DMS53 treated with DMSO at 0.1 percent for 48 hours (cell line): Measurements from ENCODE around the gene OXTR.

Experiments
- DNase-seq: peaks from one replicate; lab custom pipeline; 2025; ENCODE audit not compliant: unreplicated experiment; lab: John Stamatoyannopoulos, UW

Gene OXTR

DNA sequence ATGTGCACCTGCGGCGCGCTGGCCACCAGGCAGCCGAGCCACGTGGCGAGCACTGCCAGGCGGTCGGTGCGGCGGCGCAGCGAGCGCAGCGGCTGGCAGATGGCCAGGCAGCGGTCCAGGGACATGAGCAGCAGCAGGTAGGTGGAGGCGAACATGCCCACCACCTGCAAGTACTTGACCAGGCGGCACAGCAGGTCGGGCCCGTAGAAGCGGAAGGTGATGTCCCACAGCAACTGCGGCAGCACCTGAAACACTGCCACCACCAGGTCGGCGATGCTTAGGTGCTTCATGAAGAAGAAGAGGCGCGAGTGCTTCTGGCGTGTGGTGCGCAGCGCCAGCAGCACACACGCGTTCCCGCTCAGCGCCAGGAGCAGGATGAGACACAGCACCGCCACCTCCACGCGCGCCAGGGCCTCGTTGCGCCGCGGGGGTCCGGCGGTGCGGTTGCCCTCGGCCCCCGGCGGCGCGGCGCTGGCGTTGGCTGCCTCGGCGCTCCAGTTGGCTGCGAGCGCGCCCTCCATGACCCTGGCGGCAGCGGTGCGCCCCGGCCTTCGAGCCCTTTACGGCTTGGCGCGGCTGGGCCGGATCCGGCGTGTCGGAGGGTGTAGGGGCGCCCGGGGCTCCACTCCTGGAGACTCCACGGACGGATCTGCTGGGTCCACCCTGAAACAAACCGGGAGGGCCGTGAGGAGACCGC lies 1.6 kb downstream of the OXTR start:
- DNase-seq, result peak; percentile 50

DNA sequence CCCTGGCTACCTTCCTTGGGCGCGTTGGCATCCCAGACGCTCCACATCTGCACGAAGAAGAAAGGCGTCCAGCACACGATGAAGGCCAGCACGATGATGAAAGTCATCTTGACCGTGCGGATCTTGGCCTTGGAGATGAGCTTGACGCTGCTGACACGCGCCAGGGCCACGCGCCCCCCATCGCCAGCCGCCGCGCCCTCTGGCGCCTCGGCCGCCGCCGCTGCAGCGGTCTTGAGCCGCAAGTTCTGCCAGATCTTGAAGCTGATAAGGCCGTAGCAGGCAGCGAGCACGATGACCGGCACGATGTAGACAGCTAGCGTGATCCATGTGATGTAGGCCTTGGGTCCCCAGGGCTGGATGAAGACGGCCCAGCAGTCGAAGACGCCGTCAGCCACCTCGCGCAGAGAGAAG lies 2.2 kb downstream of the OXTR start:
- no peak for DNase-seq

DNA sequence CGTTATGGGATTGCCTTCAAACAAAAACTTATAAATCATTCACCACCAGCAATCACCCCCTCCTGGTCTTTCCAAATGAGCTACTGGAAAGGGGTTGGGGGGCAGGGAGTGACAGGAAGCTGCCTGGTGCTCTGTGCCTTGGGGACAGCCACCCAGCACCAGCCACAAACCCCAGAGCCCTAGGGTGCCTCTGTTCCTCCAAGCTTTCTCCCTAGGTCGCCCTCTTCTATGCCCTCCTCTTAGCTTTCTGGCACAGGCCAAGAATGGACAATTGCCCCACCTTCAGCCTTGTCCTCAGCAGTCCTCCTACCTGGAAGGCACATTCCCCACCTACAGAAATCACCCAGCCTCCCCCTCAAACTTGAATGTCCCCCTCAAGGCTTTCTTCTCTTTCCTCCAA lies 3.3 kb downstream of the OXTR start:
- no peak for DNase-seq

DNA sequence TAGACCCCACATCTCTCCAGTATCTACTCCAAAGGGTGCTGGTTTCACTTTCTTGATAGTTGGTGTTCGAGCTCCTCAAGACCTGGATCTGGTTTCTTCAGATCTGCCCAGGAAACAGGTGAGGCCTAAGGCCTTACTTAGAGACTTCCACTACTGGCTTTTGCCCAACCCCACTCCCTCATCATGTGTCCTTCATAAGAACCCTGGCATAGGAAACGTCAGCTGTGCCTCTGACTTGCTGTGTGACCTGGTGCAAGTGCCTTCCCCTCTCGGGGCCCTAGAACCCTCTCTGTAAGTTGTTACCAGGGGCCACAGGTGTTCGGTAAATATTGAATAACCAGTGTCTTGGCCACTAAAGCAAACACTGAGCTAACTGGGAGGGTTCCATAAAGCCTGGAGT lies 3.9 kb downstream of the OXTR start:
- DNase-seq, result no peak

DNA sequence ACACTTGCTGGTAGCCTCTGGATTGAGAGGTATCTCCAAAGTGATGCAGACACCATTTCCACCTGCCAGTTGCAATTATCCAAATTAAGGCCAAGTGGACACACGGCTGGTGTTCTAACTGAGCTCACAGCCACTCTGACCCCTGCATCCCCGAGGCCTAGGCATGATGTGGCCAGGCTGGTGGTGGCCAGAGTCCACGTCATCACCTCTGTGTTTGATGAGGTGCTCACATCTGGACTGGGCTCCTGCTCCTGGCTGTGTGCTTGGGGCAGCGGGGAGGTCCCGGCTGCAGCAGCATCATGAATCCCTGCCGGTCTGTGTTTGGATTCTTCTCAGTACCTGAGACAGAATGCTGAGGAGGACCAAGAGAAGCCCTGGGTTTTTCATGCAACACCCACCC lies 4.9 kb downstream of the OXTR start:
- no peak for DNase-seq

DNA sequence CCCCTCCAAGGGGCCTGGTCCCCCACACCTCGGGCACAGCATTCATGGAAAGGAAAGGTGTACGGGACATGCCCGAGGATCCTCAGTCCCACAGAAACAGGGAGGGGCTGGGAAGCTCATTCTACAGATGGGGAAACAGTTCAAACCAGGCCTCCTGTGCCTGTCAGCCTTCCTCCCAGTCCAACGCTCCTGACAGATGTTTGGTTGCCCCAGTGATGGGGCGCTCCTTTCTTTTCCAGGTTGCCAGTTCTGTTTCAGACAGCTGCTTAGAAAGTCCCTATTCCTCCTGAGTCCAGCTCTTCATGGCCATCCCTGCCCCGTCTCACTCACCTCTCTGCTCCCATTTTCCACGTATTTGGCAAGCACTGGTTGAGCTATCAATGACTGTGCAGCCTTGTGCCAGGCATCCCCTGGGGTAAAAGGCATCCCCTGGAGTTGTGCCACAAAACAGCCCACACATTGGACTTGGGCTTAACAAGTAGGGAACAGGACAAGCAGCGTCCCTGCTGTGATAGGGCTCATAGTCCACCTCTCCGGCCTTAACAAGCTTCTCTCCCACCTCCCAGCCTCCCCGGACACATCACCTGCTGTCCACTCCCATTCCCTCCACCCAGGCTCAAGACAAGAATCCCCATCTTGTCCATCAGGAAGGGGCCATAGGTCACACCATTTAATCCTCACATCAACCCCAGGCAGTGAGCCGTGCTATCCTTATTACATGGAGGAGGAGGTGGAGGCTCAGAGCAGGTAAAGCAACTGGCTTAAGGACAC lies 6.6 kb downstream of the OXTR start:
- no peak for DNase-seq

DNA sequence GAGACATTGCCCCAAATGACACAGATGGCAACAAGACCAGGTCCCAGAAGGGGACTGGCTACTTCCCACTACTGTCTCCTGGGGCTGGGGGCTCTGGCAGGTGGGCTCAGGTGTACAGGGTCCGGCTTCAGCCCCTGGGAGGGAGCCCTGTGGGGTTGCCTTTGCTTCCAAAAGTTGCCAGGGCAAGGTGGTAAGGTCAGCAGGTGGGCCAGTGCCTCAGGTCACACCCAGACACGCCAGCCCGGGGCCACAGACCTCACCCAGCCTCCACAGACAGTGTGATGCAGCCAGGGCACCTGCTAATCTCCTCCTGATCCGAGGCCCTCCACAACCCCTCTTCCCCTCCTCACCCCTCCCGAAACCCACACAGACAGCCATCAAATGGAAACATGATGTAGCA lies 7.5 kb downstream of the OXTR start:
- DNase-seq, result no peak

DNA sequence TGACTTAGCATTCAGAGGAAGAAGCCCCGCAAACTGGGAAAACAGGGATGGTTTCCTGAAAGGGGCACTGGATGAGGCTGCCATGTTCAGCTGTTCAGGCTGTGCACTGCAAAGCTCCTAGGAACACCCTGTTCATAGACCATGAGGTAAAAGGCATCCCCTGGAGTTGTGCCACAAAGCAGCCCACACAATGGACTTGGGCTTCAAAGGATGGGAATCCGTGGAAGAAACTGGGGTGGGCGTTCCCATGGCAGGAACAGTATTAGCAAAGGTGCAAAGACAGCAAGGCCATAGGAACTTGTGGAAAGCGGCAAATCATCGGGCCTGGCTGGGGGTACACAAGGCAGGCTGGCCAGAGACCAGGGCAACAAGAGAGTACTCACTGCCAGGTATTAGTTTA lies 8.9 kb downstream of the OXTR start:
- DNase-seq, result no peak

DNA sequence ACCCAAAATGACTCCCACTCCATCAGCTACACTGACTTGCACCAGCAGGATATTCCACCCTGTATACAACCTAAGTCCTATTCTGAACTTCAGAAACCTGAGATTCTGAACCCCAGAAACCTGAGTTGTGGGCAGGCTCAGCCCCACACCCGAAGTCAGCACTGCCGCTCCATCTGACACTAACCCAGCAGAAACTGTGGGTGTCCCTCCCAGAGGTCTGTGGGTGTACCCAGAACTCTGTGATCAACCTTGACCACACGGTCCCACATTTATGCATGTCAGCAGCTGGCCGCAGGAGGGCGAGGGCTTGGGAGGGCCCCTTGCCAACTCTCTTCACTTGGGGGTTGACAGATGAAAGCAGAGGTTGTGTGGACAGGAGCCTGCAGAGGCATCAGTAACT lies 9.3 kb downstream of the OXTR start:
- DNase-seq, result no peak

DNA sequence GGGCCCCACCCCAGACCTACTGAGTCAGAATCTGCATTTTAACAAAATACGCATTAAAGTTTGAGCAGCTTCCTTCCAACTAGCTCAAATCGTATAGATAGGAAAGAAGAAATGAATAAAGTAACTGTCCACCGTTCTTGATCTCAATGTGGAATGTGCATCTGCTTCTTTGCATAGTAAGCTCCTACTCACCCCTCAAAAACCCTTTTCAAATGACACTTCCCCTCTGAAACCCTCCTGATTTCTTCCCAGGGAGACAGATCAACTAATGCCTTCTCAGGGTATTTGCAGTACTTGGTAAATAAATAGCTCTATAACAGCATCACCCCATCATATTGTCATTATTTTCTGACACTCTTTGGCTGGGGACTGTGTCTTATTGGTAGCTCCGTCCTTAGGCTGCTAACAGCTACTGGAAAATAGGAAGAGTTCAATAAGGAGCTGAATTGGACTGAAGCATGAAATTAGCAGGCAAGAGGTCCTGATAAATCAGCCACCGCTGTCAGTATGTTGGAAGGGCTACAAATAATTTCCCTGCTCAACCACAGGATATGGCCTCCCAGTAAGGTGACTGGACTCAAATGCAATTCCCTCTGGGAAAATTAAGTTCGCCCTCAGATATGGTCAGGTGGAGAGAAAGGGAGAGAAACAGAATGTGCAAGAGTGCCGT lies 10.2 kb downstream of the OXTR start:
- no peak for DNase-seq

DNA sequence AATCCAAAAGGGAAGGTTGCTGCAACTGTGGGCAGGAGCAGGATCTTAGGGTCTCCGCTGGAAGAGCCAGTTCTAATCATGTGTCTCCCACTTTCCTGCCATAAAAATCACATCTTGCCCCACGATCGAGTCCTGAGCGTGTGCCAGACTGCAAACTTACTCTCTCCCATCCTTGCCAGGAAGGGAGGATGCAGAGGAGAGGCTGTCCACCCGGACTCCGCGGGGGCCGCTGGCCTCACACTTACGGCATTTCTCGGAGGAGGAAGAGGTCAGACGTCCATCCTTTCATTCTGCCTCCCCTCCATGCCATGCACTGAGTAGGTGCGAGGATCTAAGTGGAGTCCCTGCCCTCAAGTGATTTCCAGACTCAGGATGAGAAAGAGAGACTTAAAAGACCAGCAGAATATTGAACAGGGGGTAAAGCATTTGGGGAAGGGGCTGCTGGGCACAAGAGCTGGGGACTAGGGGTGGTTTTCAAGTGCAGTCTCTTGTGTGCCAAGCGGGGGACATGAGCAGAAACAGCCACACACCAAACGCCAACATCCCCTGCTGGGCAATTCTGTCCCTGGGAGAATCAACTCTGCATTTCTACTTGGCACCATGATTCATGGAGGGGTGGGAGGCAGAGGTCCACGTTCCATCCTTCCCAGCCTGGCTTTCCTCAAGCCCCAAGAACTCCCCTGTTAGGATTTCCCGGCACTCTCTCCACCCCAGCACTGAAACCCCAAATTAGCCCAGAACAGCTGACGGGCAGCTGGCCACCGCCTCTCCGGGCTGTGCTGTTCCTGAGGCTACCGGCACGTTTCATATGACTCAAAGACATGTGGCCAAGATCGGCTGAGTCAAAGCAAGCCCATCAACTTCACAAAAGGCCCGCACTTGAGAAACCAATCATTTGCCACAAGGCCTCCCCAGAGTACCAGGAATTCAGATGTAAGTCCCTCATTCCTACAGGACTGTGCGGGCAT lies 11.6 kb downstream of the OXTR start:
- DNase-seq, result no peak

DNA sequence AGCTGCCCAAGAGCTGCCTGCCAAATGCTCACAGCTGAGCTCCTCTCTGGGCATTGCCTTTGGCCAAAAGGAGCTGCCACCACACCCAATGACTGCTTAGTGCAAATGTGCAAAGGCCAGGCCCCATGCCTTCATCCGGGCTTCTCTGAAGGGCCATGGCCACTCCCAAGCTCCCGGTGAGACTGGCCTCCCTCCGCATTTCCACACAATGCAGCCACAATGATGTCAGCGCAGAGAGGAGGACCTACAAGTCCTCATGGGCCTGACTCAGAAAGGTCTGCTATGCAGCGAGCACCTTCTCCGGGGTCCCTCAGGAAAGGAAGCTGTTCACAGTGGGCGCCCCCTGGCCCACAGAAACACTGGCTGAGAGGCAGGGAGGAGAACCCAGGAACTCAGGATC lies 12.7 kb downstream of the OXTR start:
- DNase-seq, result no peak

DNA sequence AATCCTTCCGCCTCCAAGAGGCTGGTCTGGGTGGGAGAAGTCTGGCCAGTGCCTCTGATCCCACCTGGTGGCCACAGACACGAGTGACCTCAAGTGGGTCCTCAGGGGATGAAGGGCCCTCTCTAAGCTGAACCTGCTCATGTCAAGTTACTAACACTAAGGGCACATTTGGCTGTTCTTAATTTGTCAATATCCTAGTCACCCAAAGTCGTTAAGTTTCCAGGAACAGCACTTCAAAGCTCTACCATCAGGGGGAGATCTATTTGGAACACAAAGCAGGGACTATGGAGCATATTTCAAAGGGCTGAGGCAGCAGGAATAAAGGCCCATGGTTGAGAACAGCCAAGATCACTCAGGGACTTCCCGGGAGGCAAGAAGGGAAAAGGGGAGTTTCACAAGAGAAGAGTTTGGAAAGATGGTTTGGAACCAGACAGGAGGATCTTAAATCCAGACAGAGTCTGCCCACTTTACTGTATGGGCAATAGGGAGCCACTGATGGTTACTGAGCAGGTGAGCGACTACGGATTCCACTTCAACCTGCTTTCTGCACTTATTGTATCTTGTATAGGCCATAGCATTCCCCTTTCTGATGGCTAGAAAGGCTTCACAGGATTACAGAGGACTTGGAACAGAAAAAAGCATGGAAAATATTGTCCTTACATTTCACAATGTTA lies 13.7 kb downstream of the OXTR start:
- DNase-seq, result no peak

DNA sequence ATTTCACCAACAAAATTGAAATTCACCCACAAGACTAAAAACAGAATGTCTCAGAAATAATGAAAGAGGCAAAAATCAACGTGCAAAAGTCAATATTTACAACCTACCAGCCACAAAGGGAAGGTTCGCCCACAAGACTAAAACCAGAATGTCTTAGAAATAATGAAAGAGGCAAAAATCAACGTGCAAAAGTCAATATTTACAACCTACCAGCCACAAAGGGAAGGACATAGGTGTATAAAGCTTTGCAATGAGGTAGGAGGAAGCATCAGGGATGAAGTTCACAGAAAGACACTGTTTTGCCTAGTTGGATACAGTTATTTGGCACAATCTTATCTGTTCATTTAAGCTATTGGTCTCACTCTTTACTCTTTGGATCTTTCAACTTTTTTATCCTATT lies 14.3 kb downstream of the OXTR start:
- DNase-seq, result no peak

DNA sequence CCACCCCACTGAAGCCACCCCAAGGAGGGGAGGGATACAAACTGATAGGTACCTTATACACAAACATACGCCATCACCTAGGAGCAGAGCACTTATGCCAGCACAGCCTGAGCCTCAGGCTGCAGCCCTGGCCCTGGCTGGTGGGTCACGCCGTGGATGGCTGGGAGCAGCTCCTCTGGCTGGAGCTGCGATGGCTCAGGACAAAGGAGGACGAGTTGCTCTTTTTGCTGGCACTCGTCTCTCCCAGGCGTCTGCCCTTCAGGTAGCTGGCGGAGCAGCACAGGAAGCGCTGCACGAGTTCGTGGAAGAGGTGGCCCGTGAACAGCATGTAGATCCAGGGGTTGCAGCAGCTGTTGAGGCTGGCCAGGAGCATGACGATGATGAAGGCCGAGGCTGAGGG lies 16.6 kb downstream of the OXTR start:
- no peak for DNase-seq

DNA sequence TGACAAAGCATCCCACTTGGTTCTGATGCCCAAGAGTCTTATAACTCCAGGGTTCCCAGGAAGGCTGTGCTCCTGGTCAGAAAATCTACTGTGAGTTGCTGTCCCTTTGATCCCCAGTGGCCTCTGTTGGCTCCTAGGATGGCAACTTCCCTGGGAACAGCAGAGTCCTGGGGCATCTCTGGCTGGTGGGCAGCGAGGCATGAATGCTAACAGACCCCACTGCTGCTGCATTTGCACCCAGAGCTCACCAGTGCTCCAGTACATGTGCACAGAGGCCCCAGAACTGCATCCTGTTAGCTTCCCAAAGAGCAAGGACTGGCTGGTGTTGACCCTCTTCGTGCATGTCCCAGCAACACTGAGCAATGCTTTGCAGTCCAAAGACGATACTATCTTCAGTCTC lies 20.1 kb downstream of the OXTR start:
- no peak for DNase-seq

DNA sequence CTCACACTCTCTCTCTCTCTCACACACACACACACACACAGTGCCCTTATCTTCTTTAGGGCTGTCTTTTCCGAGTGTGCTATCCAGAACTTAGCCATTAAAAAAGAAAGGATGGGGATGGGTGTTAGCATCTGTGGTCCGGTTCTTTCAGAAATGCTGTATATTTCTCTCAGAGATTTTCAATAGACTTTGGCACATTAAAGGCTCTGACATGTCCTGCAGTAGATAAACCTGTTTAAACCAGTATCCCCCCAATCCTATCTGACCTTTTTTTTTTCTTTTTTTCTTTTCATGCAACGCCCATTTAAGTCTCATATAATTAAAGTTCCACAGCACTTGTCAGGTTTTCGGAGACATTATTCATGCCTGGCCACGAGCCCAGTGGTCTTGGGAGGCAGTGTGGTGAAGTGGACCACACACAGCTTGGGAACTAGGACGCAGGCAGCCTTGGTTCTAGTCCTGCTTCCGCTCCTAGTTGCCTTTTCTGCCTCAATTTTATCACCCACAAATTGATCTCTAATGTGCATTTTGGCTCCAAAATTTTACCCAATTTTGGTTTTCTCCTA lies 22.6 kb downstream of the OXTR start:
- no peak for DNase-seq

DNA sequence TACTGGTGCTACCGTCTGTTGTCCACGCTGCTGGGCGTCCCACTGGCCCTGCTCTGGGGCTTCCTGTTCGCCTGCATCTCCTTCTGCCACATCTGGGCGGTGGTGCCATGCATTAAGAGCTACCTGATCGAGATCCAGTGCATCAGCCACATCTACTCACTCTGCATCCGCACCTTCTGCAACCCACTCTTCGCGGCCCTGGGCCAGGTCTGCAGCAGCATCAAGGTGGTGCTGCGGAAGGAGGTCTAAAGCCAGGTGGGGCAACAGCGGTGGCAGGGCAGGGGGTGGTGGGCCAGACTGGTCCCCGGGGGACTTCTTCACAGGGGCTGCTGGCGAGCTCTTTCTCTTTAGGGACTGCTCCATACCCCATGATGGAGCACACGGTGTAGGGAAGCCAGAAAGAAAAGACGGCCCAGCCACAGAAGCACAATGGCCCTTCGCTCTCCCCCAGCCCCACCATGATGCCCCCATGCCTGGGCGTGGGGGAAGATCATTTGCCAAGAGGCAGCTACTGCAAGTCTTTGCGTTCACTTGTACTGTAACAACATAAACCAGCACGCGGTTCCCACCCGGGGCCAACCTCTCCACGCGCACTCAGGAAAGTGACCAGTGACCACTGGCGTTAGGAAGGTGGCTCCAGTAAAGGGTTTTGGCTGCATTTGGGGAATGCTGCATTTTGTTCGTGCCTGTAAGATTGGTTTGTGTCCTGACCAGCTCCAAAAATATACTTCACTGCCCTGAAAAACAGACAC lies 23.6 kb downstream of the OXTR start:
- no peak for DNase-seq

DNA sequence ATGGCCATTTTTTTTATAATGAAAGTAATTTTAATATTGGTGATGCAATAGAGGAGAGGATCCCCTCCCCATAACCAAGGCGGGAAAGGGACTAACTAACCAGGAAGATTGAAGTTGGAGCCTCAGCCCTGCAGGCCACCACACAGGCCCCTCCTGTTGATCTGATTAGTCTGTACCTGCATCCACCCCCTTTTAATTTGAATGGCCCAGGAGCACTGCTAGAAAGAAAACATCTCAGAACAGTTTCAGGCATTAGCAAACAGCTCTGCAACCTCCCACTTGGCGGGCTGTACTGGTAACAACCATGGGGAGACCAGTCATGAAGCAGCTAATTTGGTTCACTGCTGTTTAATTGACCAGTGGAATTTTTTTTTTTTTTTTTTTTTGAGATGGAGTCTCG lies 25.5 kb downstream of the OXTR start:
- no peak for DNase-seq
